Caco-2 (cell line): ENCODE measurements around the gene ATP1B1. TPM values are rescaled to one million over a fixed set of nuclear protein-coding genes. Genes with fewer than 3 reads are reported as not detected.
A peak's percentile ranks its signal among the peaks of the same experiment; 100 is the strongest.

Experiments
- BruUV-seq: library from RNA; stranded (reverse); fragments of 400-500 nt; replicated peaks from 2 replicates; lab custom pipeline; 2021; lab: Mats Ljungman, UMichigan
- CTCF ChIA-PET: fragments of 300-600 bp; sonication (Branson Sonifier 250); formaldehyde crosslinking; loops from one replicate; lab custom pipeline; 2022; ENCODE audit warnings: antibody characterized with exemption; lab: Charles Lee
- POLR2A ChIA-PET: fragments of 300-600 bp; sonication (Branson Sonifier 250); formaldehyde crosslinking; loops from one replicate; lab custom pipeline; 2022; ENCODE audit warnings: antibody characterized with exemption; lab: Charles Lee
- DNase-seq, 2 experiments: peaks; one replicate each; pipeline versions ENCODE4 v3.0.0 to v3.0.0-alpha.2; 2020 to 2022
- H3K27me3 ChIP-seq: replicated peaks from 2 replicates; pipeline ENCODE4 v1.6.0; 2011; ENCODE audit warnings: low read length; ENCODE audit not compliant: control insufficient read depth, insufficient read depth
- H3K36me3 ChIP-seq: 2 replicates; pipeline ENCODE4 v1.5.1; 2011; ENCODE audit warnings: low read length; ENCODE audit not compliant: control insufficient read depth, insufficient read depth
- H3K4me1 ChIP-seq: fragments of 250-450 bp; sonication (Bioruptor Pico); 2 replicates; pipeline ENCODE4 v1.5.1; 2020; ENCODE audit warnings: mild to moderate bottlenecking
- H3K4me3 ChIP-seq: 2 replicates; pipeline ENCODE4 v1.5.1; 2011; ENCODE audit warnings: low read depth, mild to moderate bottlenecking, control low read depth, low read length
- H3K9me3 ChIP-seq: fragments of 250-450 bp; sonication (Bioruptor Pico); 2 replicates; pipeline ENCODE4 v1.5.1; 2020; ENCODE audit warnings: mild to moderate bottlenecking, moderate library complexity
- H3K27ac Mint-ChIP-seq: one replicate; pipeline ENCODE4 v1.8.0; 2022; ENCODE audit warnings: mixed read lengths; ENCODE audit not compliant: unreplicated experiment
- H3K27me3 Mint-ChIP-seq: one replicate; pipeline ENCODE4 v1.8.0; 2022; ENCODE audit warnings: mixed read lengths; ENCODE audit not compliant: insufficient read depth, unreplicated experiment
- H3K36me3 Mint-ChIP-seq: one replicate; pipeline ENCODE4 v1.8.0; 2022; ENCODE audit warnings: mild to moderate bottlenecking, mixed read lengths; ENCODE audit not compliant: insufficient read depth, unreplicated experiment
- H3K4me1 Mint-ChIP-seq: one replicate; pipeline ENCODE4 v1.8.0; 2022; ENCODE audit warnings: low read depth, mixed read lengths; ENCODE audit not compliant: unreplicated experiment
- H3K4me3 Mint-ChIP-seq: one replicate; pipeline ENCODE4 v1.8.0; 2022; ENCODE audit warnings: mild to moderate bottlenecking, moderate library complexity, mixed read lengths; ENCODE audit not compliant: unreplicated experiment
- H3K9me3 Mint-ChIP-seq: one replicate; pipeline ENCODE4 v1.8.0; 2022; ENCODE audit warnings: mixed read lengths; ENCODE audit not compliant: unreplicated experiment
- intact Hi-C: fragments of 100-400 bp; cut with micrococcal nuclease; formaldehyde crosslinking; loops from one replicate; pipeline ENCODE4 v1.10.0; 2022; ENCODE audit not compliant: unreplicated experiment
- total RNA-seq: library from RNA; stranded (reverse); gene quantifications from 2 replicates; pipeline ENCODE4 v1.2.3, GENCODE V29; 2022
- TF ChIP-seq, protein P1 (sequence below), 2 experiments: fragments of 200-600 bp in 1 of 2; IDR thresholded peaks; 1 replicate in 1 of 2; 2 replicates in 1 of 2; pipeline versions ENCODE4 v1.5.1 to v1.8.0; 2011 to 2022; ENCODE audit warnings: antibody characterized with exemption in 1 of 2, control low read depth in 1 of 2, inconsistent platforms in 1 of 2, low read depth in 1 of 2, low read length in 1 of 2, mild to moderate bottlenecking in 1 of 2, moderate library complexity in 1 of 2; ENCODE audit not compliant: insufficient read depth in 1 of 2, severe bottlenecking in 1 of 2, unreplicated experiment in 1 of 2

The ATP1B1 gene
- total RNA-seq, 1 experiment from 2014 or later: 320 TPM

DNA sequence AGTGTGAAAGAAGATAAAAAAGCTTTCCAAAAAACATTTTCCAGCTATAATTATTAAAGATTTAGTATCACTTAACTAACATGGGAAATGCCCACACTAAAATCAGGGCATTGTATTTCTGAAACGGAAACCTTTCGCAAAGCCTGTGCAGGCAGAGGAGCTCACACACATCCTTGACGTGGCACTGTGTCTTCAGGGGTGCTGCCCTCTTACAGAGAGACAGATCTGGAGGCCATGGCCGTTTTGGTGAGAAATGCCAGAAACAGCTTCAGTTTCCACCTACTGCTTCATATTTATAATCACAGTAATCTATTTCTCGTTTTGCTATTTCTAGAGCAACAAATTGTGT lies 26.7 kb downstream of the ATP1B1 start:
- H3K9me3 ChIP-seq: no peaks in the 10 kb centered on the region
- peaks cover 5% of the 10 kb centered on the region for H3K36me3 ChIP-seq
- TF ChIP-seq, protein P1, sequence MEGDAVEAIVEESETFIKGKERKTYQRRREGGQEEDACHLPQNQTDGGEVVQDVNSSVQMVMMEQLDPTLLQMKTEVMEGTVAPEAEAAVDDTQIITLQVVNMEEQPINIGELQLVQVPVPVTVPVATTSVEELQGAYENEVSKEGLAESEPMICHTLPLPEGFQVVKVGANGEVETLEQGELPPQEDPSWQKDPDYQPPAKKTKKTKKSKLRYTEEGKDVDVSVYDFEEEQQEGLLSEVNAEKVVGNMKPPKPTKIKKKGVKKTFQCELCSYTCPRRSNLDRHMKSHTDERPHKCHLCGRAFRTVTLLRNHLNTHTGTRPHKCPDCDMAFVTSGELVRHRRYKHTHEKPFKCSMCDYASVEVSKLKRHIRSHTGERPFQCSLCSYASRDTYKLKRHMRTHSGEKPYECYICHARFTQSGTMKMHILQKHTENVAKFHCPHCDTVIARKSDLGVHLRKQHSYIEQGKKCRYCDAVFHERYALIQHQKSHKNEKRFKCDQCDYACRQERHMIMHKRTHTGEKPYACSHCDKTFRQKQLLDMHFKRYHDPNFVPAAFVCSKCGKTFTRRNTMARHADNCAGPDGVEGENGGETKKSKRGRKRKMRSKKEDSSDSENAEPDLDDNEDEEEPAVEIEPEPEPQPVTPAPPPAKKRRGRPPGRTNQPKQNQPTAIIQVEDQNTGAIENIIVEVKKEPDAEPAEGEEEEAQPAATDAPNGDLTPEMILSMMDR (IDR thresholded peaks at IDR 0.05; ENCODE audit: insufficient read depth in 1 of 2, low read depth in 1 of 2, low read length in 1 of 2, severe bottlenecking in 1 of 2, unreplicated experiment in 1 of 2): no peak
- ChIA-PET CTCF (interaction anchor here (1.2 kb wide), 1 partner anchor 530 kb away, joined by 5 read pairs; no protein-coding TSS in a partner anchor), POLR2A (no interaction called here)
- peaks cover 83% of the 10 kb centered on the region for H3K36me3 Mint-ChIP-seq
- H3K27ac Mint-ChIP-seq: no peak overlapping the region
- no peak overlapping the region for H3K4me3 Mint-ChIP-seq
- no peaks in the 10 kb centered on the region for H3K4me1 ChIP-seq
- no peaks in the 10 kb centered on the region for H3K9me3 Mint-ChIP-seq
- intact Hi-C loops: loop anchor here (5.0 kb wide), 2 partner anchors 214 to 531 kb away; no protein-coding TSS in a partner anchor
- H3K27me3 ChIP-seq: no peaks in the 10 kb centered on the region
- H3K27me3 Mint-ChIP-seq: no peaks in the 10 kb centered on the region
- BruUV-seq: no TSS peak
- no peaks in the 10 kb centered on the region for H3K4me1 Mint-ChIP-seq
- DNase-seq: no peak
- H3K4me3 ChIP-seq: no peak overlapping the region

DNA sequence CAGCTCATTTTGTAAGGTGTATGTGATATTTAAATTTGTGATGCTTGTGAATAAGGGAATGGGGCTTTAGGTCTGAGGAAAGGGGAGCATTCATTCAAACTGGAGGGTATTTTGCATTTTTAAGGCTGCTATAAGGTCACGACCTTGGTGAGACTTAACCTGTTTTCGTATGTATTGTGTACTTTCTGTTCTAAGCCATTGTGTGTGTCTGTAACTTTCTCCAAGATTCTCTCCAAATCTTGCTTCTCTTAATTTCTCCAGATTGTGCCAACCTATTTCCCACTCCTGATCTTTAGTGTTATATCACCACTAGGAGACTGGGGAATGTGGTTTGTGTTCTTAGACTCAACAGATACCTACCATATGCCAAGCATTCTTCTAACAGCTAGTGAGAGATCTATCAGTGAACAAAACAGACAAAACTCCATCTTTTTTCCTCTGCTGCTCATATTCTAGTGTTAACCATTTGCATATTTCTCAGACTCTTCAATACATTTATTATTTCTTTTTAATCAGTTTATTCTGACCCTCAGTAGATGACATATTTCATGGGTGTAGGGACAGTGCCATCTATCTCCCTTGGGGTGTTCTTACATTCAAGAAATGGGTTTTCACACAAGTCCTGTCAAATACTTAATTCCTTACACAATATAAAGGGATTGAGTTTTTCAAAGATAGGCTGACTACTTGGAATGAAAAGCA lies 27.5 kb downstream of the ATP1B1 start:
- CTCF ChIA-PET: interaction anchor here (0.7 to 1.2 kb wide), 2 partner anchors 530 to 531 kb away, joined by 3 to 5 read pairs; no protein-coding TSS in a partner anchor
- H3K36me3 Mint-ChIP-seq: peaks cover 75% of the 10 kb centered on the region
- H3K27me3 ChIP-seq: no peaks in the 10 kb centered on the region
- H3K36me3 ChIP-seq: peaks cover 3% of the 10 kb centered on the region
- H3K4me3 ChIP-seq: no peak overlapping the region
- intact Hi-C loops: loop anchor here (1.0 to 5.0 kb wide), 3 partner anchors 213 to 532 kb away; no protein-coding TSS in a partner anchor
- peak overlapping the region; percentile 32 for H3K27ac Mint-ChIP-seq
- POLR2A ChIA-PET: no interaction called here
- H3K4me1 Mint-ChIP-seq: no peaks in the 10 kb centered on the region
- TF ChIP-seq, protein P1 (IDR thresholded peaks at IDR 0.05; ENCODE audit: insufficient read depth in 1 of 2, low read depth in 1 of 2, low read length in 1 of 2, severe bottlenecking in 1 of 2, unreplicated experiment in 1 of 2): peak in 1 of 2 experiments; percentile 15
- no peaks in the 10 kb centered on the region for H3K9me3 Mint-ChIP-seq
- no peak for DNase-seq
- no peak overlapping the region for H3K4me3 Mint-ChIP-seq
- no TSS peak for BruUV-seq
- H3K4me1 ChIP-seq: no peaks in the 10 kb centered on the region
- H3K27me3 Mint-ChIP-seq: no peaks in the 10 kb centered on the region
- no peaks in the 10 kb centered on the region for H3K9me3 ChIP-seq

DNA sequence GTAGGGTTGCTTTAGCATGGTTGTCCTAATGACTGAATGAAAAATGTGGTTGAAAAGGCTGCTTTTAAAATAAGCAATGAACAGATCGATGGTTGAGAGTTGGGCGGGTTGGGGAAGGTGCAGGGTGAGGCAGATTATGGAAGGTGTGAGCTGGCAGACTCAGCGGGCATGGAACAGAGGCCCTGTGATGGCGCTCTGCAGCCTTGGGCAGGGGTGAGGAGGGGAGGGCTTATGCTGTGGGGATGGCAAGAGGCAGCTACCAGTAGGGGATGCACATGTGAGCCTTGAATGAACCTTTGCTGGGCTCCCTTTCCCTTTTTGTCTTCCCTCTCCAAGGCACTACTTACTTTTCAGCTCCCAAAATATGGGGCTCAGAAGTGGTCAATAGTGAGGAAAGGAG lies 30.9 kb downstream of the ATP1B1 start:
- DNase-seq: no peak
- ChIA-PET CTCF (interaction anchor here (1.0 kb wide), 1 partner anchor 12 kb away, joined by 3 read pairs; no protein-coding TSS in a partner anchor), POLR2A (no interaction called here)
- H3K36me3 Mint-ChIP-seq: peaks cover 41% of the 10 kb centered on the region
- H3K27ac Mint-ChIP-seq: no peak overlapping the region
- Histone ChIP-seq H3K9me3 (no peaks in the 10 kb centered on the region), H3K27me3 (no peaks in the 10 kb centered on the region), H3K4me3 (no peak overlapping the region), H3K4me1 (no peaks in the 10 kb centered on the region), H3K36me3 (0 out of 2 replicates have a peak, but pooled peaks cover 1% of the 10 kb centered on the region)
- H3K4me1 Mint-ChIP-seq: no peaks in the 10 kb centered on the region
- TF ChIP-seq, protein P1 (IDR thresholded peaks at IDR 0.05; ENCODE audit: insufficient read depth in 1 of 2, low read depth in 1 of 2, low read length in 1 of 2, severe bottlenecking in 1 of 2, unreplicated experiment in 1 of 2): no peak
- BruUV-seq: no TSS peak
- H3K27me3 Mint-ChIP-seq: no peaks in the 10 kb centered on the region
- intact Hi-C loops: no loop called here
- H3K9me3 Mint-ChIP-seq: no peaks in the 10 kb centered on the region
- H3K4me3 Mint-ChIP-seq: no peak overlapping the region
